Measurements from ENCODE around the gene ACSL3. TPM values are rescaled to one million over a fixed set of nuclear protein-coding genes. Genes with fewer than 3 reads are reported as not detected.
"Not testable (repeated sequence)": the region's sequence is repeated elsewhere in the genome, so short reads cannot be mapped to it uniquely, and the experiment has no call there.

Gene ACSL3
- total RNA-seq, 1 experiment from 2014 or later = 96.2 TPM

GRCh38 chr2:222845314-222845713 lies 15.5 kb upstream of the ACSL3 start:
- not testable (repeated sequence) for H3K36me3 ChIP-seq, DNase-seq, H3K9me3 ChIP-seq, H3K27me3 ChIP-seq, H3K4me3 ChIP-seq

- no peak for DNase-seq
Measured at GRCh38 chr2:222846003-222846402, 14.8 kb upstream of the ACSL3 start.

GRCh38 chr2:222848031-222848430 lies 12.8 kb upstream of the ACSL3 start:
- not testable (repeated sequence) for H3K27me3 ChIP-seq, DNase-seq, H3K9me3 ChIP-seq

More at GRCh38 chr2:222846003-222846402, 14.8 kb upstream of the ACSL3 start:
- Histone ChIP-seq H3K27me3 (no peaks in the 10 kb centered on the region), H3K9me3 (no peaks in the 10 kb centered on the region), H3K36me3 (no peaks in the 10 kb centered on the region), H3K4me3 (no peak overlapping the region)

GRCh38 chr2:222848862-222849261 lies 12.0 kb upstream of the ACSL3 start:
- Histone ChIP-seq H3K4me3 (no peak overlapping the region), H3K9me3 (no peaks in the 10 kb centered on the region), H3K36me3 (no peaks in the 10 kb centered on the region), H3K27me3 (no peaks in the 10 kb centered on the region)
- DNase-seq = no peak

More at GRCh38 chr2:222848031-222848430, 12.8 kb upstream of the ACSL3 start:
- not testable (repeated sequence) for H3K4me3 ChIP-seq, H3K36me3 ChIP-seq

- no peak overlapping the region for H3K4me3 ChIP-seq
- no peaks in the 10 kb centered on the region for H3K9me3 ChIP-seq
- no peak for DNase-seq
- H3K36me3 ChIP-seq = no peaks in the 10 kb centered on the region
- H3K27me3 ChIP-seq = no peaks in the 10 kb centered on the region
Measured at GRCh38 chr2:222851956-222852617, 8.7 kb upstream of the ACSL3 start.

GRCh38 chr2:222854773-222855700 lies 5.8 kb upstream of the ACSL3 start:
- no peaks in the 10 kb centered on the region for H3K27me3 ChIP-seq
- no peak for DNase-seq
- H3K4me3 ChIP-seq = no peak overlapping the region
- no peaks in the 10 kb centered on the region for H3K36me3 ChIP-seq
- no peaks in the 10 kb centered on the region for H3K9me3 ChIP-seq

GRCh38 chr2:222859786-222860612 lies 837 bp upstream of the ACSL3 start:
- H3K4me3 ChIP-seq = peak overlapping the region; percentile 86
- DNase-seq = peak; percentile 79
- H3K36me3 ChIP-seq = no peaks in the 10 kb centered on the region; the same call in 1 of the 2 replicates
- H3K27me3 ChIP-seq = no peaks in the 10 kb centered on the region
- H3K9me3 ChIP-seq = no peaks in the 10 kb centered on the region

GRCh38 chr2:222861411-222862105 lies 722 bp downstream of the ACSL3 start:
- H3K27me3 ChIP-seq = no peaks in the 10 kb centered on the region
- peak; percentile 22 for DNase-seq

GRCh38 chr2:222862106-222862908 lies 1.5 kb downstream of the ACSL3 start:
- DNase-seq = no peak
- Histone ChIP-seq H3K9me3 (no peaks in the 10 kb centered on the region), H3K27me3 (no peaks in the 10 kb centered on the region), H3K36me3 (no peaks in the 10 kb centered on the region; the same call in 1 of the 2 replicates), H3K4me3 (peak overlapping the region; percentile 86)

More at GRCh38 chr2:222861411-222862105, 722 bp downstream of the ACSL3 start:
- H3K9me3 ChIP-seq = no peaks in the 10 kb centered on the region
- H3K4me3 ChIP-seq = peak overlapping the region; percentile 86
- H3K36me3 ChIP-seq = no peaks in the 10 kb centered on the region; the same call in 1 of the 2 replicates

GRCh38 chr2:222862909-222863544 lies 2.2 kb downstream of the ACSL3 start:
- Histone ChIP-seq H3K9me3 (no peaks in the 10 kb centered on the region), H3K36me3 (no peaks in the 10 kb centered on the region; the same call in 1 of the 2 replicates), H3K4me3 (peak overlapping the region; percentile 86), H3K27me3 (no peaks in the 10 kb centered on the region)
- DNase-seq = no peak

- H3K27me3 ChIP-seq = no peaks in the 10 kb centered on the region
- H3K9me3 ChIP-seq = no peaks in the 10 kb centered on the region
- DNase-seq = peak; percentile 69
- H3K4me3 ChIP-seq = no peak overlapping the region
- no peaks in the 10 kb centered on the region; the same call in 1 of the 2 replicates for H3K36me3 ChIP-seq
Measured at GRCh38 chr2:222864296-222864695, 3.5 kb downstream of the ACSL3 start.

GRCh38 chr2:222865301-222865700 lies 4.5 kb downstream of the ACSL3 start:
- no peaks in the 10 kb centered on the region; the same call in 1 of the 2 replicates for H3K36me3 ChIP-seq
- H3K4me3 ChIP-seq = no peak overlapping the region
- H3K27me3 ChIP-seq = no peaks in the 10 kb centered on the region
- no peaks in the 10 kb centered on the region for H3K9me3 ChIP-seq
- no peak for DNase-seq

- H3K36me3 ChIP-seq = no peaks in the 10 kb centered on the region; the same call in 1 of the 2 replicates
- DNase-seq = no peak
- no peaks in the 10 kb centered on the region for H3K9me3 ChIP-seq
- no peak overlapping the region for H3K4me3 ChIP-seq
- H3K27me3 ChIP-seq = no peaks in the 10 kb centered on the region
Measured at GRCh38 chr2:222866358-222866960, 5.6 kb downstream of the ACSL3 start.

GRCh38 chr2:222868560-222869251 lies 7.9 kb downstream of the ACSL3 start:
- not testable (repeated sequence) for H3K4me3 ChIP-seq, H3K36me3 ChIP-seq, DNase-seq, H3K27me3 ChIP-seq, H3K9me3 ChIP-seq

Measured in MG63 (cell line).